GM23338 (cell line): ENCODE measurements around the gene ITGA1. TPM values are rescaled to one million over a fixed set of nuclear protein-coding genes. Genes with fewer than 3 reads are reported as not detected.

Experiments used
- ATAC-seq: fragments of 200-7000 bp; cut with Tn5 transposase; 3 replicates; pipeline ENCODE4 v1.9.1; 2020
- DNase-seq: peaks from one replicate; pipeline ENCODE4 v3.0.0-alpha.2; 2015; ENCODE audit warnings: low spot score
- H2AFZ ChIP-seq: fragments of 200-600 bp; sonication (generic); 2 replicates; pipeline ENCODE4 v1.8.0; 2016; ENCODE audit warnings: antibody characterized with exemption, mild to moderate bottlenecking, moderate library complexity
- H3F3A ChIP-seq: fragments of 200-600 bp; sonication (generic); replicated peaks from 2 replicates; pipeline ENCODE4 v1.8.0; 2017; ENCODE audit warnings: antibody characterized with exemption, mixed run types, low read depth
- H3K27ac ChIP-seq: fragments of 200-600 bp; sonication (generic); 2 replicates; pipeline ENCODE4 v1.6.1; 2016; ENCODE audit warnings: low read depth
- H3K27me3 ChIP-seq: fragments of 200-600 bp; sonication (generic); 2 replicates; pipeline ENCODE4 v1.8.0; 2016; ENCODE audit warnings: mild to moderate bottlenecking, mixed run types, moderate library complexity; ENCODE audit not compliant: insufficient read depth
- H3K36me3 ChIP-seq: fragments of 200-600 bp; sonication (generic); 2 replicates; pipeline ENCODE4 v1.8.0; 2016; ENCODE audit warnings: mild to moderate bottlenecking; ENCODE audit not compliant: insufficient read depth
- H3K4me1 ChIP-seq: fragments of 200-600 bp; sonication (generic); 2 replicates; pipeline ENCODE4 v1.8.0; 2016; ENCODE audit warnings: mild to moderate bottlenecking, moderate library complexity; ENCODE audit not compliant: insufficient read depth
- H3K4me2 ChIP-seq: fragments of 200-600 bp; sonication (generic); 2 replicates; pipeline ENCODE4 v1.7.1; 2017; ENCODE audit warnings: mixed run types
- H3K4me3 ChIP-seq: fragments of 200-600 bp; sonication (generic); 2 replicates; pipeline ENCODE4 v1.6.1; 2016; ENCODE audit warnings: mixed run types
- H3K79me2 ChIP-seq: fragments of 200-600 bp; sonication (generic); replicated peaks from 2 replicates; pipeline ENCODE4 v1.8.0; 2017; ENCODE audit warnings: mild to moderate bottlenecking; ENCODE audit not compliant: insufficient read depth
- H3K9me2 ChIP-seq: fragments of 200-600 bp; sonication (generic); 2 replicates; pipeline ENCODE4 v1.8.0; 2017; ENCODE audit not compliant: insufficient read depth
- H4K20me1 ChIP-seq: fragments of 200-600 bp; sonication (generic); replicated peaks from 2 replicates; pipeline ENCODE4 v1.8.0; 2017; ENCODE audit warnings: mild to moderate bottlenecking; ENCODE audit not compliant: insufficient read depth
- H3K27ac Mint-ChIP-seq: 2 replicates; pipeline ENCODE4 v1.8.0; 2020; ENCODE audit warnings: inconsistent platforms, mild to moderate bottlenecking, moderate library complexity, mixed read lengths
- H3K27me3 Mint-ChIP-seq: 3 replicates; pipeline ENCODE4 v1.8.0; 2022; ENCODE audit warnings: low read depth, mild to moderate bottlenecking, moderate library complexity, mixed read lengths, inconsistent platforms; ENCODE audit not compliant: insufficient read depth, poor library complexity
- H3K36me3 Mint-ChIP-seq: 3 replicates; pipeline ENCODE4 v1.8.0; 2021; ENCODE audit warnings: low read depth, mild to moderate bottlenecking, inconsistent platforms, moderate library complexity, mixed read lengths
- H3K4me1 Mint-ChIP-seq: 3 replicates; pipeline ENCODE4 v1.8.0; 2020; ENCODE audit warnings: mild to moderate bottlenecking, inconsistent platforms, mixed read lengths
- H3K4me3 Mint-ChIP-seq: 3 replicates; pipeline ENCODE4 v1.8.0; 2021; ENCODE audit warnings: moderate library complexity, mild to moderate bottlenecking, inconsistent platforms, mixed read lengths
- H3K9me3 Mint-ChIP-seq: 3 replicates; pipeline ENCODE4 v1.8.0; 2020; ENCODE audit warnings: moderate library complexity, mild to moderate bottlenecking, inconsistent platforms, mixed read lengths
- EZH2phosphoT487 ChIP-seq: fragments of 200-600 bp; sonication (generic); IDR thresholded peaks from one replicate; pipeline ENCODE4 v1.8.1; 2018; ENCODE audit warnings: antibody characterized with exemption; ENCODE audit not compliant: unreplicated experiment
- JUNB ChIP-seq: IDR thresholded peaks from one replicate; pipeline ENCODE4 v1.6.1; 2016; ENCODE audit warnings: antibody characterized with exemption; ENCODE audit not compliant: unreplicated experiment
- POLR2AphosphoS5 ChIP-seq: IDR thresholded peaks from 2 replicates; pipeline ENCODE4 v1.6.1; 2016; ENCODE audit warnings: antibody characterized with exemption, low read depth
- STAT1 ChIP-seq: IDR thresholded peaks from one replicate; pipeline ENCODE4 v1.6.1; 2016; ENCODE audit warnings: antibody characterized with exemption; ENCODE audit not compliant: unreplicated experiment
- ZNF114 ChIP-seq: fragments of 250-450 bp; sonication (Bioruptor Pico); IDR thresholded peaks from 2 replicates; pipeline ENCODE4 v1.5.0; 2020; ENCODE audit warnings: mild to moderate bottlenecking, moderate library complexity
- ZNF331 ChIP-seq: fragments of 250-450 bp; sonication (Bioruptor Pico); IDR thresholded peaks from 2 replicates; pipeline ENCODE4 v1.5.0; 2020; ENCODE audit warnings: low read depth, mild to moderate bottlenecking, moderate library complexity
- ZNF462 ChIP-seq: fragments of 250-450 bp; sonication (Bioruptor Pico); IDR thresholded peaks from 2 replicates; pipeline ENCODE4 v1.5.0; 2020; ENCODE audit warnings: mild to moderate bottlenecking, moderate library complexity
- polyA plus RNA-seq: library from polyadenylated mRNA; unstranded; fragments of >200 nt; fragmentation: Nextera tagmentation; extraction: Ambion mirVana; gene quantifications from 2 replicates; pipeline ENCODE4 v1.2.1, GENCODE V29; 2016
- total RNA-seq: library from RNA; depleted of rRNA; stranded (reverse); fragments of >200 nt; shearing (Covaris generic); gene quantifications from 2 replicates; pipeline ENCODE4 v1.2.3, GENCODE V29; 2014

Gene ITGA1
- total and polyA plus RNA-seq, 2 experiments from 2014 or later, result 1.8 to 4.9 TPM

GRCh38 chr5:52837591-52838001 lies 49.9 kb downstream of the ITGA1 start (continued):
- TF ChIP-seq ZNF462 (CRISPR knock-in tag), result no peak
- no peak for TF ChIP-seq ZNF331 (CRISPR knock-in tag)
- TF ChIP-seq EZH2phosphoT487, result no peak
- TF ChIP-seq STAT1, result no peak
- TF ChIP-seq ZNF114 (CRISPR knock-in tag), result no peak
- TF ChIP-seq POLR2AphosphoS5, result no peak

GRCh38 chr5:52838326-52839015 lies 50.8 kb downstream of the ITGA1 start:
- Histone ChIP-seq H3K4me2 (no peak overlapping the region), H3K36me3 (no peaks in the 10 kb centered on the region), H3K9me2 (no peaks in the 10 kb centered on the region), H4K20me1 (no peaks in the 10 kb centered on the region), H3F3A (no peaks in the 10 kb centered on the region), H3K27me3 (no peaks in the 10 kb centered on the region), H3K27ac (no peak overlapping the region), H2AFZ (no peak overlapping the region), H3K4me1 (no peaks in the 10 kb centered on the region), H3K79me2 (no peaks in the 10 kb centered on the region), H3K4me3 (no peak overlapping the region)
- Mint-ChIP-seq H3K27ac (no peak overlapping the region), H3K36me3 (no peaks in the 10 kb centered on the region), H3K4me1 (no peaks in the 10 kb centered on the region; the same call in 2 of the 3 replicates), H3K4me3 (no peak overlapping the region), H3K9me3 (no peaks in the 10 kb centered on the region), H3K27me3 (no peaks in the 10 kb centered on the region)
- ATAC-seq, result no peak
- DNase-seq, result no peak
- TF ChIP-seq STAT1 (no peak), JUNB (no peak)
